ENCODE results near the gene RPS16. TPM values are rescaled to one million over a fixed set of nuclear protein-coding genes. Genes with fewer than 3 reads are reported as not detected.

Gene RPS16
- total and polyA plus RNA-seq, 2 donors from 2014 or later: 1,461 to 1,965 TPM

DNA sequence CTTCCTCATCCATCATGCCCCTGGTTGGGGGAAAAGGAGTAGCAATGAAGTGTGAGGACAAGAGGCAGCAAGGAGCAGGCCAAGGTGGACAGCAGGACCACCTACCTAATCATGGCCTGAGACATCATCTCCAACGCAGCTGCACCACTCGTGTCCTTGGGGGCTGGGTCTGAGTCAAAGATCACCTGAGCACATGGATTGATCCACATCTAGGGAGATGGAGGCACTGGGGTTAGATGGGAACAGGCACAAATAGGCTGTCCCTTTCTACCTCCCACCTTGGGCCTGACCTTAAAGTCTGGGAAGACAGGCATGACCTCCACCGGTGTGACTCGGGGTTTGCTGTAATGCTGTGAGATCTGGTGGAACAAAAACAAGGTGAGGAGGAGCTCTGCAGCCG is 47.1 kb downstream of the RPS16 start:
- TF ChIP-seq, protein P1, sequence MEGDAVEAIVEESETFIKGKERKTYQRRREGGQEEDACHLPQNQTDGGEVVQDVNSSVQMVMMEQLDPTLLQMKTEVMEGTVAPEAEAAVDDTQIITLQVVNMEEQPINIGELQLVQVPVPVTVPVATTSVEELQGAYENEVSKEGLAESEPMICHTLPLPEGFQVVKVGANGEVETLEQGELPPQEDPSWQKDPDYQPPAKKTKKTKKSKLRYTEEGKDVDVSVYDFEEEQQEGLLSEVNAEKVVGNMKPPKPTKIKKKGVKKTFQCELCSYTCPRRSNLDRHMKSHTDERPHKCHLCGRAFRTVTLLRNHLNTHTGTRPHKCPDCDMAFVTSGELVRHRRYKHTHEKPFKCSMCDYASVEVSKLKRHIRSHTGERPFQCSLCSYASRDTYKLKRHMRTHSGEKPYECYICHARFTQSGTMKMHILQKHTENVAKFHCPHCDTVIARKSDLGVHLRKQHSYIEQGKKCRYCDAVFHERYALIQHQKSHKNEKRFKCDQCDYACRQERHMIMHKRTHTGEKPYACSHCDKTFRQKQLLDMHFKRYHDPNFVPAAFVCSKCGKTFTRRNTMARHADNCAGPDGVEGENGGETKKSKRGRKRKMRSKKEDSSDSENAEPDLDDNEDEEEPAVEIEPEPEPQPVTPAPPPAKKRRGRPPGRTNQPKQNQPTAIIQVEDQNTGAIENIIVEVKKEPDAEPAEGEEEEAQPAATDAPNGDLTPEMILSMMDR (IDR thresholded peaks at IDR 0.05; ENCODE audit: borderline replicate concordance, extremely low read depth, insufficient read depth): no peak
- Histone ChIP-seq H3K27me3 (ENCODE audit: control insufficient read depth, insufficient read depth, low read length) (no peaks in the 10 kb centered on the region), H3K36me3 (ENCODE audit: control insufficient read depth in 2 of 3, insufficient read depth in 3 of 3, low read length in 3 of 3) (peaks cover 9 to 36% (median 29%) of the 10 kb centered on the region in 3 donors), H3K4me3 (ENCODE audit: low read length in 3 of 3) (no peak overlapping the region), H3K9me3 (ENCODE audit: control insufficient read depth in 2 of 3, insufficient read depth in 1 of 3, low read length in 3 of 3) (no peaks in the 10 kb centered on the region), H3K9ac (ENCODE audit: low read length in 3 of 3) (no peak overlapping the region), H3K27ac (ENCODE audit: low read depth in 2 of 2, low read length in 2 of 2) (no peak overlapping the region), H3K4me1 (ENCODE audit: control insufficient read depth in 2 of 3, insufficient read depth in 2 of 3, low read depth in 1 of 3, low read length in 3 of 3) (peaks cover 0 to 14% (median 8%) of the 10 kb centered on the region in 3 donors)
- intact Hi-C loops (cut with DNase I): no loop called here
- peak in 1 of 5 donors; percentile 29 for DNase-seq
- FAIRE-seq: no peak

GRCh38 chr19:39386557-39386956 is 49.2 kb downstream of the RPS16 start:
- TF ChIP-seq, protein P1 (IDR thresholded peaks at IDR 0.05; ENCODE audit: borderline replicate concordance, extremely low read depth, insufficient read depth): no peak
- no peak for FAIRE-seq
- no peak overlapping the region for H3K4me3 ChIP-seq (ENCODE audit: low read length in 3 of 3)
- intact Hi-C loops (cut with DNase I): no loop called here
- peaks cover 0 to 9% (median 5%) of the 10 kb centered on the region in 3 donors for H3K4me1 ChIP-seq (ENCODE audit: control insufficient read depth in 2 of 3, insufficient read depth in 2 of 3, low read depth in 1 of 3, low read length in 3 of 3)
- H3K27ac ChIP-seq (ENCODE audit: low read depth in 2 of 2, low read length in 2 of 2): no peak overlapping the region
- H3K9me3 ChIP-seq (ENCODE audit: control insufficient read depth in 2 of 3, insufficient read depth in 1 of 3, low read length in 3 of 3): no peaks in the 10 kb centered on the region
- no peak overlapping the region for H3K9ac ChIP-seq (ENCODE audit: low read length in 3 of 3)
- peaks cover 8 to 44% (median 34%) of the 10 kb centered on the region in 3 donors for H3K36me3 ChIP-seq (ENCODE audit: control insufficient read depth in 2 of 3, insufficient read depth in 3 of 3, low read length in 3 of 3)
- H3K27me3 ChIP-seq (ENCODE audit: control insufficient read depth, insufficient read depth, low read length): no peaks in the 10 kb centered on the region
- DNase-seq: peak in 1 of 5 donors; percentile 28

GRCh38 chr19:39385629-39386411 is 49.9 kb downstream of the RPS16 start:
- no peak overlapping the region for H3K9ac ChIP-seq (ENCODE audit: low read length in 3 of 3)
- peaks cover 0 to 9% (median 5%) of the 10 kb centered on the region in 3 donors for H3K4me1 ChIP-seq (ENCODE audit: control insufficient read depth in 2 of 3, insufficient read depth in 2 of 3, low read depth in 1 of 3, low read length in 3 of 3)
- H3K27me3 ChIP-seq (ENCODE audit: control insufficient read depth, insufficient read depth, low read length): no peaks in the 10 kb centered on the region
- no peak overlapping the region for H3K4me3 ChIP-seq (ENCODE audit: low read length in 3 of 3)
- TF ChIP-seq, protein P1 (IDR thresholded peaks at IDR 0.05; ENCODE audit: borderline replicate concordance, extremely low read depth, insufficient read depth): no peak
- no peaks in the 10 kb centered on the region for H3K9me3 ChIP-seq (ENCODE audit: control insufficient read depth in 2 of 3, insufficient read depth in 1 of 3, low read length in 3 of 3)
- peaks cover 8 to 52% (median 41%) of the 10 kb centered on the region in 3 donors for H3K36me3 ChIP-seq (ENCODE audit: control insufficient read depth in 2 of 3, insufficient read depth in 3 of 3, low read length in 3 of 3)
- no peak for FAIRE-seq
- intact Hi-C loops (cut with DNase I): no loop called here
- DNase-seq: no peak
- H3K27ac ChIP-seq (ENCODE audit: low read depth in 2 of 2, low read length in 2 of 2): no peak overlapping the region
